GM18505 (cell line): ENCODE results near the gene TROAP.
"Not testable (repeated sequence)": the region's sequence is repeated elsewhere in the genome, so short reads cannot be mapped to it uniquely, and the experiment has no call there.

Source experiments
- ATAC-seq: cut with Tn5 transposase; IDR thresholded peaks from one replicate; pipeline ENCODE4 v1.9.1; 2021; ENCODE audit not compliant: unreplicated experiment
- POLR2A ChIP-seq: IDR thresholded peaks from 4 replicates; pipeline ENCODE4 v1.6.1; 2011; ENCODE audit warnings: borderline replicate concordance; ENCODE audit not compliant: insufficient read depth, insufficient read length; ENCODE audit errors: extremely low read depth

TROAP gene

GRCh38 chr12:49322708-49323523 is at the start of gene TROAP:
Gene TROAP, plus strand, starts transcription at chr12:49323255. Its CDS starts 354 bp downstream, at chr12:49323609.
- peak; percentile 97 for ATAC-seq
- TF ChIP-seq POLR2A, result peak; percentile 89

GRCh38 chr12:49273726-49274395 is 49.2 kb upstream of the TROAP start:
- no peak for ATAC-seq
- TF ChIP-seq POLR2A, result no peak

- no peak for TF ChIP-seq POLR2A
- no peak for ATAC-seq
Observed at GRCh38 chr12:49274396-49275069, 48.5 kb upstream of the TROAP start.

GRCh38 chr12:49276304-49277290 is 46.5 kb upstream of the TROAP start:
- no peak for ATAC-seq
- no peak for TF ChIP-seq POLR2A

- no peak for ATAC-seq
- no peak for TF ChIP-seq POLR2A
Observed at GRCh38 chr12:49277466-49277865, 45.6 kb upstream of the TROAP start.

GRCh38 chr12:49279706-49280159 is 43.3 kb upstream of the TROAP start:
- no peak for TF ChIP-seq POLR2A
- ATAC-seq, result no peak

GRCh38 chr12:49280545-49280944 is 42.5 kb upstream of the TROAP start:
- ATAC-seq, result not testable (repeated sequence)

- no peak for TF ChIP-seq POLR2A
- ATAC-seq, result no peak
Observed at GRCh38 chr12:49282302-49282701, 40.8 kb upstream of the TROAP start.

- ATAC-seq, result not testable (repeated sequence)
Observed at GRCh38 chr12:49282740-49283375, 40.2 kb upstream of the TROAP start.

GRCh38 chr12:49283541-49284429 is 39.3 kb upstream of the TROAP start:
- TF ChIP-seq POLR2A, result no peak

GRCh38 chr12:49284672-49285071 is 38.4 kb upstream of the TROAP start:
- no peak for TF ChIP-seq POLR2A
- ATAC-seq, result no peak

More at GRCh38 chr12:49283541-49284429, 39.3 kb upstream of the TROAP start:
- ATAC-seq, result no peak
